CD4-positive, alpha-beta T cell treated with Interleukin-15 for 1 hour (primary cell): Measurements from ENCODE around the gene AMOTL1.
A peak's percentile ranks its signal among the peaks of the same experiment; 100 is the strongest.

Experiments
- DNase-seq: peaks from one replicate; pipeline ENCODE4 v3.0.0-alpha.2; 2020

Gene AMOTL1

GRCh38 chr11:94767701-94768601, at the start of gene AMOTL1:
TSS of gene AMOTL1 (plus strand) at chr11:94768356. CDS start at chr11:94768512, 156 bp downstream.
- DNase-seq: peak; percentile 56

- no peak for DNase-seq
Measured at GRCh38 chr11:94719876-94720275, 48.3 kb upstream of the AMOTL1 start.

- DNase-seq: no peak
Measured at GRCh38 chr11:94721565-94722292, 46.4 kb upstream of the AMOTL1 start.

GRCh38 chr11:94722735-94723134, 45.4 kb upstream of the AMOTL1 start:
- no peak for DNase-seq

- no peak for DNase-seq
Measured at GRCh38 chr11:94725097-94725496, 43.1 kb upstream of the AMOTL1 start.

GRCh38 chr11:94727819-94728218, 40.3 kb upstream of the AMOTL1 start:
- DNase-seq: no peak

GRCh38 chr11:94728541-94728940, 39.6 kb upstream of the AMOTL1 start:
- DNase-seq: no peak

GRCh38 chr11:94728966-94729751, 39.0 kb upstream of the AMOTL1 start:
- DNase-seq: no peak

GRCh38 chr11:94730153-94730552, 38.0 kb upstream of the AMOTL1 start:
- no peak for DNase-seq

GRCh38 chr11:94731880-94732601, 36.1 kb upstream of the AMOTL1 start:
- DNase-seq: no peak

GRCh38 chr11:94732617-94733281, 35.4 kb upstream of the AMOTL1 start:
- no peak for DNase-seq

- no peak for DNase-seq
Measured at GRCh38 chr11:94734563-94735275, 33.4 kb upstream of the AMOTL1 start.

GRCh38 chr11:94735907-94736306, 32.2 kb upstream of the AMOTL1 start:
- DNase-seq: no peak

GRCh38 chr11:94737171-94737611, 31.0 kb upstream of the AMOTL1 start:
- no peak for DNase-seq

GRCh38 chr11:94738746-94739145, 29.4 kb upstream of the AMOTL1 start:
- DNase-seq: no peak

GRCh38 chr11:94739331-94739730, 28.8 kb upstream of the AMOTL1 start:
- no peak for DNase-seq

- DNase-seq: no peak
Measured at GRCh38 chr11:94740083-94741021, 27.8 kb upstream of the AMOTL1 start.

- DNase-seq: no peak
Measured at GRCh38 chr11:94741022-94741679, 27.0 kb upstream of the AMOTL1 start.

- no peak for DNase-seq
Measured at GRCh38 chr11:94742665-94743064, 25.5 kb upstream of the AMOTL1 start.
